ENCODE data around the gene FRMD5.
"Not testable (repeated sequence)": the region's sequence is repeated elsewhere in the genome, so short reads cannot be mapped to it uniquely, and the experiment has no call there.

Gene FRMD5

GRCh38 chr15:44010089-44010488 is 185.0 kb downstream of the FRMD5 start:
- no peak overlapping the region for H3K9ac ChIP-seq (ENCODE audit: insufficient read length)
- H3K27ac ChIP-seq: no peak overlapping the region
- no peaks in the 10 kb centered on the region for H3K36me3 ChIP-seq (ENCODE audit: insufficient read depth, low read length)
- TF ChIP-seq POLR2AphosphoS5 (IDR thresholded peaks at IDR 0.05; ENCODE audit: borderline replicate concordance, low read depth, low read length) (no peak), FOXP2 (optimal IDR thresholded peaks at IDR 0.05; ENCODE audit: control extremely low read depth, extremely low read length, insufficient read depth) (no peak), EZH2 (IDR thresholded peaks at IDR 0.05) (no peak)
- no peak for DNase-seq (ENCODE audit: low read depth, low spot score)
- H3K9me3 ChIP-seq (ENCODE audit: low read depth, low read length): no peaks in the 10 kb centered on the region
- no peak overlapping the region for H3K4me3 ChIP-seq

GRCh38 chr15:44009038-44009437 is 186.0 kb downstream of the FRMD5 start:
- no peak for DNase-seq (ENCODE audit: low read depth, low spot score)
- Histone ChIP-seq H3K9me3 (ENCODE audit: low read depth, low read length) (no peaks in the 10 kb centered on the region), H3K9ac (ENCODE audit: insufficient read length) (no peak overlapping the region), H3K4me3 (no peak overlapping the region), H3K36me3 (ENCODE audit: insufficient read depth, low read length) (no peaks in the 10 kb centered on the region), H3K27ac (no peak overlapping the region)
- TF ChIP-seq FOXP2 (optimal IDR thresholded peaks at IDR 0.05; ENCODE audit: control extremely low read depth, extremely low read length, insufficient read depth) (no peak), EZH2 (IDR thresholded peaks at IDR 0.05) (no peak), POLR2AphosphoS5 (IDR thresholded peaks at IDR 0.05; ENCODE audit: borderline replicate concordance, low read depth, low read length) (no peak)

GRCh38 chr15:44000248-44000647 is 194.8 kb downstream of the FRMD5 start:
- H3K36me3 ChIP-seq (ENCODE audit: insufficient read depth, low read length); H3K9ac ChIP-seq (ENCODE audit: insufficient read length); H3K27ac ChIP-seq; H3K9me3 ChIP-seq (ENCODE audit: low read depth, low read length); H3K4me3 ChIP-seq: not testable (repeated sequence)
- peak; percentile 1 for DNase-seq (ENCODE audit: low read depth, low spot score)

- no peaks in the 10 kb centered on the region for H3K9me3 ChIP-seq (ENCODE audit: low read depth, low read length)
- DNase-seq (ENCODE audit: low read depth, low spot score): no peak
- no peak overlapping the region for H3K4me3 ChIP-seq
Measured at GRCh38 chr15:43998607-43999006, 196.5 kb downstream of the FRMD5 start.

GRCh38 chr15:43991206-43991605 is 203.9 kb downstream of the FRMD5 start:
- no peak for DNase-seq (ENCODE audit: low read depth, low spot score)
- Histone ChIP-seq H3K27ac (no peak overlapping the region), H3K9ac (ENCODE audit: insufficient read length) (no peak overlapping the region), H3K9me3 (ENCODE audit: low read depth, low read length) (no peaks in the 10 kb centered on the region), H3K4me3 (no peak overlapping the region), H3K36me3 (ENCODE audit: insufficient read depth, low read length) (no peaks in the 10 kb centered on the region)
- TF ChIP-seq POLR2AphosphoS5 (IDR thresholded peaks at IDR 0.05; ENCODE audit: borderline replicate concordance, low read depth, low read length) (no peak), EZH2 (IDR thresholded peaks at IDR 0.05) (no peak), FOXP2 (optimal IDR thresholded peaks at IDR 0.05; ENCODE audit: control extremely low read depth, extremely low read length, insufficient read depth) (no peak)

More at GRCh38 chr15:43998607-43999006, 196.5 kb downstream of the FRMD5 start:
- Histone ChIP-seq H3K27ac (no peak overlapping the region), H3K9ac (ENCODE audit: insufficient read length) (no peak overlapping the region), H3K36me3 (ENCODE audit: insufficient read depth, low read length) (no peaks in the 10 kb centered on the region)
- no peak for TF ChIP-seq EZH2 (IDR thresholded peaks at IDR 0.05)
- TF ChIP-seq POLR2AphosphoS5 (IDR thresholded peaks at IDR 0.05; ENCODE audit: borderline replicate concordance, low read depth, low read length): no peak
- TF ChIP-seq FOXP2 (optimal IDR thresholded peaks at IDR 0.05; ENCODE audit: control extremely low read depth, extremely low read length, insufficient read depth): no peak

GRCh38 chr15:43989938-43990337 is 205.1 kb downstream of the FRMD5 start:
- no peaks in the 10 kb centered on the region for H3K9me3 ChIP-seq (ENCODE audit: low read depth, low read length)
- H3K9ac ChIP-seq (ENCODE audit: insufficient read length): no peak overlapping the region
- no peak overlapping the region for H3K27ac ChIP-seq
- H3K36me3 ChIP-seq (ENCODE audit: insufficient read depth, low read length): no peaks in the 10 kb centered on the region
- DNase-seq (ENCODE audit: low read depth, low spot score): no peak
- TF ChIP-seq FOXP2 (optimal IDR thresholded peaks at IDR 0.05; ENCODE audit: control extremely low read depth, extremely low read length, insufficient read depth) (no peak), POLR2AphosphoS5 (IDR thresholded peaks at IDR 0.05; ENCODE audit: borderline replicate concordance, low read depth, low read length) (no peak), EZH2 (IDR thresholded peaks at IDR 0.05) (no peak)
- H3K4me3 ChIP-seq: no peak overlapping the region

GRCh38 chr15:43988900-43989299 is 206.2 kb downstream of the FRMD5 start:
- no peak overlapping the region for H3K27ac ChIP-seq
- H3K9me3 ChIP-seq (ENCODE audit: low read depth, low read length): no peaks in the 10 kb centered on the region
- no peak for TF ChIP-seq FOXP2 (optimal IDR thresholded peaks at IDR 0.05; ENCODE audit: control extremely low read depth, extremely low read length, insufficient read depth)
- TF ChIP-seq POLR2AphosphoS5 (IDR thresholded peaks at IDR 0.05; ENCODE audit: borderline replicate concordance, low read depth, low read length): no peak
- TF ChIP-seq EZH2 (IDR thresholded peaks at IDR 0.05): no peak
- no peak overlapping the region for H3K4me3 ChIP-seq
- H3K36me3 ChIP-seq (ENCODE audit: insufficient read depth, low read length): no peaks in the 10 kb centered on the region
- DNase-seq (ENCODE audit: low read depth, low spot score): no peak
- no peak overlapping the region for H3K9ac ChIP-seq (ENCODE audit: insufficient read length)

GRCh38 chr15:43987924-43988323 is 207.1 kb downstream of the FRMD5 start:
- H3K9ac ChIP-seq (ENCODE audit: insufficient read length): no peak overlapping the region
- H3K4me3 ChIP-seq: no peak overlapping the region
- H3K27ac ChIP-seq: no peak overlapping the region
- no peaks in the 10 kb centered on the region for H3K36me3 ChIP-seq (ENCODE audit: insufficient read depth, low read length)
- no peaks in the 10 kb centered on the region for H3K9me3 ChIP-seq (ENCODE audit: low read depth, low read length)
- TF ChIP-seq POLR2AphosphoS5 (IDR thresholded peaks at IDR 0.05; ENCODE audit: borderline replicate concordance, low read depth, low read length): no peak
- no peak for TF ChIP-seq FOXP2 (optimal IDR thresholded peaks at IDR 0.05; ENCODE audit: control extremely low read depth, extremely low read length, insufficient read depth)
- no peak for TF ChIP-seq EZH2 (IDR thresholded peaks at IDR 0.05)
- DNase-seq (ENCODE audit: low read depth, low spot score): no peak

GRCh38 chr15:43985976-43986680 is 208.9 kb downstream of the FRMD5 start:
- no peak overlapping the region for H3K4me3 ChIP-seq
- DNase-seq (ENCODE audit: low read depth, low spot score): no peak
- H3K27ac ChIP-seq: no peak overlapping the region
- TF ChIP-seq EZH2 (IDR thresholded peaks at IDR 0.05) (no peak), FOXP2 (optimal IDR thresholded peaks at IDR 0.05; ENCODE audit: control extremely low read depth, extremely low read length, insufficient read depth) (no peak), POLR2AphosphoS5 (IDR thresholded peaks at IDR 0.05; ENCODE audit: borderline replicate concordance, low read depth, low read length) (no peak)
- no peaks in the 10 kb centered on the region for H3K36me3 ChIP-seq (ENCODE audit: insufficient read depth, low read length)
- no peak overlapping the region for H3K9ac ChIP-seq (ENCODE audit: insufficient read length)
- H3K9me3 ChIP-seq (ENCODE audit: low read depth, low read length): no peaks in the 10 kb centered on the region
